H9 (cell line): ENCODE results near the gene BACE2. TPM values are rescaled to one million over a fixed set of nuclear protein-coding genes. Genes with fewer than 3 reads are reported as not detected.

Experiments used
- DNase-seq: peaks from one replicate; pipeline ENCODE4 v3.0.0-alpha.2; 2017
- H2AFZ ChIP-seq: one replicate; pipeline ENCODE4 v1.6.1; 2013; ENCODE audit warnings: mild to moderate bottlenecking, low read length, control low read depth, moderate library complexity
- H2AK5ac ChIP-seq: 2 replicates; pipeline ENCODE4 v1.6.1; 2013; ENCODE audit warnings: low read length, control low read depth, mixed read lengths; ENCODE audit not compliant: insufficient read length
- H2BK120ac ChIP-seq: one replicate; pipeline ENCODE4 v1.6.1; 2013; ENCODE audit warnings: low read depth, mild to moderate bottlenecking, low read length, control low read depth, inconsistent platforms; ENCODE audit not compliant: poor library complexity, severe bottlenecking
- H2BK12ac ChIP-seq: 2 replicates; pipeline ENCODE4 v1.6.1; 2013; ENCODE audit warnings: low read length, control low read depth, mixed read lengths, low read depth; ENCODE audit not compliant: insufficient read length
- H2BK15ac ChIP-seq: 2 replicates; pipeline ENCODE4 v1.6.1; 2013; ENCODE audit warnings: low read depth, low read length, control low read depth
- H2BK20ac ChIP-seq: one replicate; pipeline ENCODE4 v1.6.1; 2013; ENCODE audit warnings: low read depth, mild to moderate bottlenecking, low read length, control low read depth, inconsistent platforms; ENCODE audit not compliant: poor library complexity, severe bottlenecking
- H2BK5ac ChIP-seq: 2 replicates; pipeline ENCODE4 v1.6.1; 2013; ENCODE audit warnings: low read length, control low read depth, mixed read lengths; ENCODE audit not compliant: insufficient read length
- H3K14ac ChIP-seq: 2 replicates; pipeline ENCODE4 v1.6.1; 2013; ENCODE audit warnings: low read length, control low read depth; ENCODE audit not compliant: insufficient read depth
- H3K18ac ChIP-seq: 2 replicates; pipeline ENCODE4 v1.6.1; 2013; ENCODE audit warnings: low read depth, mild to moderate bottlenecking, mixed read lengths, low read length, control low read depth; ENCODE audit not compliant: insufficient read length
- H3K23ac ChIP-seq: 2 replicates; pipeline ENCODE4 v1.6.1; 2013; ENCODE audit warnings: low read length, control low read depth, mixed read lengths, low read depth; ENCODE audit not compliant: insufficient read length
- H3K23me2 ChIP-seq: 2 replicates; pipeline ENCODE4 v1.6.1; 2013; ENCODE audit warnings: low read depth, mild to moderate bottlenecking, mixed read lengths, low read length, control low read depth; ENCODE audit not compliant: insufficient read length, poor library complexity, severe bottlenecking
- H3K27ac ChIP-seq: 2 replicates; pipeline ENCODE4 v1.5.1; 2013; ENCODE audit warnings: low read length, control low read depth, mixed read lengths, low read depth; ENCODE audit not compliant: insufficient read length
- H3K27me3 ChIP-seq: 2 replicates; pipeline ENCODE4 v1.6.1; 2013; ENCODE audit warnings: low read length, control low read depth, inconsistent platforms; ENCODE audit not compliant: insufficient read depth
- H3K4ac ChIP-seq: 2 replicates; pipeline ENCODE4 v1.6.1; 2013; ENCODE audit warnings: low read depth, mild to moderate bottlenecking, control low read depth, inconsistent platforms, low read length, moderate library complexity
- H3K4me1 ChIP-seq: 2 replicates; pipeline ENCODE4 v1.6.1; 2013; ENCODE audit warnings: low read length, control low read depth, inconsistent platforms; ENCODE audit not compliant: insufficient read depth
- H3K4me2 ChIP-seq: 2 replicates; pipeline ENCODE4 v1.6.1; 2013; ENCODE audit warnings: low read length, control low read depth, mixed read lengths; ENCODE audit not compliant: insufficient read length, insufficient read depth
- H3K56ac ChIP-seq: 2 replicates; pipeline ENCODE4 v1.6.1; 2013; ENCODE audit warnings: low read depth, mild to moderate bottlenecking, mixed read lengths, low read length, control low read depth; ENCODE audit not compliant: insufficient read length
- H3K79me1 ChIP-seq: 2 replicates; pipeline ENCODE4 v1.6.1; 2013; ENCODE audit warnings: low read depth, mild to moderate bottlenecking, moderate library complexity, low read length, control low read depth, inconsistent platforms; ENCODE audit not compliant: insufficient read depth, poor library complexity, severe bottlenecking
- H3K79me2 ChIP-seq: 2 replicates; pipeline ENCODE4 v1.6.1; 2013; ENCODE audit warnings: low read length, control low read depth, inconsistent platforms; ENCODE audit not compliant: insufficient read depth
- H3K9ac ChIP-seq: 2 replicates; pipeline ENCODE4 v1.6.1; 2013; ENCODE audit warnings: low read length, control low read depth, mixed read lengths; ENCODE audit not compliant: insufficient read length; ENCODE audit errors: extremely low read depth
- H3K9me3 ChIP-seq: one replicate; pipeline ENCODE4 v1.6.1; 2013; ENCODE audit warnings: low read depth, low read length, inconsistent platforms; ENCODE audit not compliant: control insufficient read depth
- H3T11ph ChIP-seq: one replicate; pipeline ENCODE4 v1.6.1; 2013; ENCODE audit warnings: mild to moderate bottlenecking, low read length, control low read depth, inconsistent platforms
- H4K20me1 ChIP-seq: one replicate; pipeline ENCODE4 v1.6.1; 2013; ENCODE audit not compliant: control insufficient read depth, insufficient read length, insufficient read depth
- H4K5ac ChIP-seq: 2 replicates; pipeline ENCODE4 v1.6.1; 2013; ENCODE audit warnings: low read depth, mild to moderate bottlenecking, mixed read lengths, low read length, control low read depth; ENCODE audit not compliant: insufficient read length
- H4K8ac ChIP-seq: replicated peaks from 2 replicates; pipeline ENCODE4 v1.6.1; 2013; ENCODE audit warnings: low read length, control low read depth, mixed read lengths, low read depth; ENCODE audit not compliant: insufficient read length
- H4K91ac ChIP-seq: 2 replicates; pipeline ENCODE4 v1.6.1; 2013; ENCODE audit warnings: low read depth, mild to moderate bottlenecking, moderate library complexity, mixed read lengths, low read length, control low read depth; ENCODE audit not compliant: insufficient read length
- H3K27ac Mint-ChIP-seq, 3 experiments: 2 replicates in 2 of 3; 3 replicates in 1 of 3; pipeline ENCODE4 v1.8.0; 2020 to 2021; ENCODE audit warnings: mixed read lengths in 3 of 3, mild to moderate bottlenecking in 1 of 3, moderate library complexity in 1 of 3
- H3K27me3 Mint-ChIP-seq: 2 replicates; pipeline ENCODE4 v1.8.0; 2021; ENCODE audit warnings: low read depth, mild to moderate bottlenecking, moderate library complexity, mixed read lengths
- H3K36me3 Mint-ChIP-seq, 3 experiments: 2 replicates in 2 of 3; 3 replicates in 1 of 3; pipeline ENCODE4 v1.8.0; 2020 to 2021; ENCODE audit warnings: low read depth in 3 of 3, mixed read lengths in 3 of 3; ENCODE audit not compliant: insufficient read depth in 1 of 3
- H3K4me1 Mint-ChIP-seq, 2 experiments: 2 replicates each; pipeline ENCODE4 v1.8.0; 2020; ENCODE audit warnings: mixed read lengths in 2 of 2
- H3K4me3 Mint-ChIP-seq, 2 experiments: 2 replicates in 1 of 2; 3 replicates in 1 of 2; pipeline ENCODE4 v1.8.0; 2020 to 2021; ENCODE audit warnings: mild to moderate bottlenecking in 2 of 2, mixed read lengths in 2 of 2, moderate library complexity in 1 of 2
- H3K9me3 Mint-ChIP-seq, 2 experiments: 2 replicates in 1 of 2; 3 replicates in 1 of 2; pipeline ENCODE4 v1.8.0; 2020; ENCODE audit warnings: mild to moderate bottlenecking in 2 of 2, mixed read lengths in 2 of 2, moderate library complexity in 1 of 2
- CTCF ChIP-seq: fragments of 200-600 bp; sonication (generic); conservative IDR thresholded peaks from 3 replicates; pipeline ENCODE4 v1.8.0; 2021; ENCODE audit warnings: antibody characterized with exemption, mild to moderate bottlenecking
- WGBS: extraction: QIAGEN DNeasy Blood & Tissue Kit; methylation state at CpG from one replicate; pipeline ENCODE4 v1.1.7; 2013; ENCODE audit warnings: missing lambda C conversion rate, low lambda C conversion rate, mixed read lengths; ENCODE audit not compliant: insufficient read length; ENCODE audit errors: extremely low coverage; 5-methylcytosine and 5-hydroxymethylcytosine counted together
- total RNA-seq: library from RNA; stranded (reverse); gene quantifications from 2 replicates; pipeline ENCODE4 v1.2.1, GENCODE V29; 2021

Gene BACE2
- total RNA-seq, 1 experiment from 2014 or later = 8.0 TPM

DNA sequence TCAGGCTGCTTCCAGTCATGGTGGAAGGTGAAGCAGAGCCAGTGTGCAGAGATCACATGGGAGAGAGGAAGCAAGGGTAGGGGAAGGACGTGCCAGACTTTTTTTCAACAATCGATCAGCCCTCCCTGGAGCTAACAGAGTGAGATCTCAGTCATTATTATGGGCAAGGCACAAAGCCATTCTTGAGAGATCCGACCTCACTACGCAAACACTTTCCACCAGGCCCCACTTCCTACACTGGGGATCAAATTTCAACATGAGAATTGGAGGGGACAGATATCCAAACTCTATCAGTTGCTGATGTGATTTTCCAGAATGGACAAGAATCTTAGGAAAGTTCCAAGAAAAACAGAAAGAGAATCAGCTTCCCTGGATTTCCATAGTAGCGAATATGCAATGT is 60.5 kb downstream of the BACE2 start:
- Histone ChIP-seq H2AFZ (no peak overlapping the region), H3K4me1 (peaks cover 1% of the 10 kb centered on the region; the same call in 1 of the 2 replicates), H2BK15ac (no peak overlapping the region), H4K20me1 (no peaks in the 10 kb centered on the region), H3K27ac (no peak overlapping the region), H4K91ac (no peak overlapping the region), H3K23ac (no peak overlapping the region), H3K18ac (no peak overlapping the region), H3T11ph (no peak overlapping the region), H3K4ac (no peak overlapping the region), H3K79me2 (no peaks in the 10 kb centered on the region), H2AK5ac (no peak overlapping the region), H3K23me2 (no peaks in the 10 kb centered on the region), H2BK120ac (no peak overlapping the region), H2BK12ac (no peak overlapping the region), H4K5ac (no peak overlapping the region), H3K27me3 (no peaks in the 10 kb centered on the region), H3K56ac (no peak overlapping the region), H3K9me3 (no peaks in the 10 kb centered on the region), H2BK5ac (no peak overlapping the region), H3K79me1 (no peaks in the 10 kb centered on the region), H3K9ac (no peak overlapping the region), H4K8ac (no peak overlapping the region), H2BK20ac (no peak overlapping the region), H3K14ac (no peak overlapping the region), H3K4me2 (no peak overlapping the region)
- TF ChIP-seq CTCF = no peak
- peaks cover 4 to 8% (median 5%) of the 10 kb centered on the region in 3 experiments for H3K36me3 Mint-ChIP-seq
- H3K9me3 Mint-ChIP-seq = no peaks in the 10 kb centered on the region; a peak in 3 of 5 replicates
- peak overlapping the region in 1 of 3 experiments; percentile 62; a peak in 1 of 7 replicates for H3K27ac Mint-ChIP-seq
- H3K27me3 Mint-ChIP-seq = no peaks in the 10 kb centered on the region; the same call in 1 of the 2 replicates
- no peak overlapping the region for H3K4me3 Mint-ChIP-seq
- no peak for DNase-seq
- no CpG with 5 or more reads among the region's 5 CpGs for WGBS
- peaks cover 14 to 17% of the 10 kb centered on the region in 2 experiments for H3K4me1 Mint-ChIP-seq
